ENCODE measurements around the gene TMPRSS3. TPM values are rescaled to one million over a fixed set of nuclear protein-coding genes. Genes with fewer than 3 reads are reported as not detected.

TMPRSS3 gene
- total and polyA plus RNA-seq, 7 donors, result 0.16 to 1.3 (median 0.60) TPM; not detected in 4

DNA sequence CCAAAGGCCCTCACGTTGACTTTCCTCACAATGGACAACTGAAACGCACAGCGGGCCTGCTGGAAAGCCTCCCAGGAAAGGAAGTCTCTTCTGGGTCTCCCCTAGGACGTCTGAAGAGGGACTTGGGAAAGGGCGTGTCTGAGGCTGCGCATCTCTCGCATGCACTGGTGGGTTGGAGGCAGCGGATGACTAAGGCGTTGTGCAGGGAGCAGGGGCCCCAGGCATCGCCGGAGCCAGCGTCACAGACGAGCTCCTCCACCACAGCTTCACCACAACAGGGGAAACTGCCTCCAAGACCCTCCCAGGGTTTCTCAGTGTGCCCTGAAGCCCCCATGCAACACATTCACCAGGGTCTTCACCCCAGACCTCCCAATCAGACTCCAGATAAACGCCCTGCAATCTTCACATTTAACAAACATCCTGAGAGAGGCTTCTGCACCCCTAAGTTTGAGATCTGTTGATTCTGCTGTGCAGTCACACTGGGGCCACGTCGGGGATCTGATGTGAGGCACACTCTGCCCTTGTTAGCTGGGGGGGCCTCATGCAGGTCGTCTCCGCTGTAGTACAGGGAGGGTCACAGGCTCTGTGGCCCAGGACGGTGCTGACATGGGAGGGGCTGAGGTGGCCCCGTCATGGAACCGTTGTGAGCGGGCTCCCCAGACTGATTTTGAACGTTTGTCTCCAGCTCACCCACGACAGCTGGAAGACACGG is 22.5 kb downstream of the TMPRSS3 start:
- Histone ChIP-seq H3K36me3 (no peaks in the 10 kb centered on the region), H3K27me3 (peaks cover 0 to 32% (median 20%) of the 10 kb centered on the region in 3 donors), H3K4me3 (no peak overlapping the region), H3K9me3 (no peaks in the 10 kb centered on the region), H3K4me1 (no peaks in the 10 kb centered on the region), H3K27ac (no peak overlapping the region)
- no peak for TF ChIP-seq POLR2A (IDR thresholded peaks at IDR 0.05)
- WGBS, 2 donors, result 80 to 87% methylated on average over 25 of the region's 25 CpGs
- intact Hi-C loops (cut with DNase I), result no loop called here
- no peak for DNase-seq

GRCh38 chr21:42370894-42371654 is 24.8 kb downstream of the TMPRSS3 start:
- Histone ChIP-seq H3K27ac (no peak overlapping the region), H3K9me3 (no peaks in the 10 kb centered on the region), H3K27me3 (peaks cover 0 to 26% (median 20%) of the 10 kb centered on the region in 3 donors), H3K4me3 (no peak overlapping the region), H3K36me3 (no peaks in the 10 kb centered on the region), H3K4me1 (no peaks in the 10 kb centered on the region)
- DNase-seq, result no peak
- 79 to 84% methylated on average over 18 of the region's 18 CpGs for WGBS, 2 donors
- intact Hi-C loops (cut with DNase I), result no loop called here
- TF ChIP-seq POLR2A (IDR thresholded peaks at IDR 0.05), result no peak
- TF ChIP-seq POLR2AphosphoS5 (IDR thresholded peaks at IDR 0.05), result no peak
- no peak for TF ChIP-seq CTCF (IDR thresholded peaks at IDR 0.05)
- TF ChIP-seq EP300 (IDR thresholded peaks at IDR 0.05), result no peak

GRCh38 chr21:42369821-42370220 is 26.0 kb downstream of the TMPRSS3 start:
- WGBS, 2 donors, result 79 to 90% methylated on average over 16 of the region's 16 CpGs
- Histone ChIP-seq H3K27ac (no peak overlapping the region), H3K4me3 (no peak overlapping the region), H3K9me3 (no peaks in the 10 kb centered on the region), H3K4me1 (no peaks in the 10 kb centered on the region), H3K36me3 (no peaks in the 10 kb centered on the region), H3K27me3 (peaks cover 0 to 26% (median 9%) of the 10 kb centered on the region in 3 donors)
- no peak for DNase-seq
- intact Hi-C loops (cut with DNase I), result no loop called here
- no peak for TF ChIP-seq EP300 (IDR thresholded peaks at IDR 0.05)
- no peak for TF ChIP-seq POLR2AphosphoS5 (IDR thresholded peaks at IDR 0.05)

- Histone ChIP-seq H3K9me3 (no peaks in the 10 kb centered on the region), H3K27me3 (peaks cover 0 to 42% (median 0%) of the 10 kb centered on the region in 3 donors), H3K36me3 (no peaks in the 10 kb centered on the region), H3K4me3 (no peak overlapping the region), H3K27ac (no peak overlapping the region), H3K4me1 (no peaks in the 10 kb centered on the region)
- WGBS, 2 donors, result 78 to 82% methylated on average over 14 of the region's 14 CpGs
- TF ChIP-seq POLR2AphosphoS5 (IDR thresholded peaks at IDR 0.05) (no peak), POLR2A (IDR thresholded peaks at IDR 0.05) (no peak), CTCF (IDR thresholded peaks at IDR 0.05) (no peak), EP300 (IDR thresholded peaks at IDR 0.05) (no peak)
- intact Hi-C loops (cut with DNase I), result no loop called here
- no peak for DNase-seq
Measured at GRCh38 chr21:42367367-42368165, 28.3 kb downstream of the TMPRSS3 start.

GRCh38 chr21:42366292-42367010 is 29.4 kb downstream of the TMPRSS3 start, which contains the start of gene TFF1:
Gene TFF1, minus strand, starts transcription at chr21:42366535. Its CDS starts 40 bp downstream, at chr21:42366495.
- no peak within 1 kb of the TSS for H3K27ac ChIP-seq
- DNase-seq, result no peak
- intact Hi-C loops (cut with DNase I), result no loop called here
- TF ChIP-seq EP300 (IDR thresholded peaks at IDR 0.05) (no peak), CTCF (IDR thresholded peaks at IDR 0.05) (no peak), POLR2AphosphoS5 (IDR thresholded peaks at IDR 0.05) (no peak), POLR2A (IDR thresholded peaks at IDR 0.05) (no peak)
- 19 to 63% methylated on average over 19 of the region's 19 CpGs for WGBS, 2 donors
- peaks cover 0 to 42% (median 0%) of the 10 kb centered on the region in 3 donors for H3K27me3 ChIP-seq
- no peaks in the 10 kb centered on the region for H3K9me3 ChIP-seq
- no peaks in the 10 kb centered on the region for H3K36me3 ChIP-seq
- H3K4me1 ChIP-seq, result no peaks in the 10 kb centered on the region
- H3K4me3 ChIP-seq, result no peak within 1 kb of the TSS
